Measurements from ENCODE around the gene PALD1.
A peak's percentile ranks its signal among the peaks of the same experiment; 100 is the strongest.

The PALD1 gene

DNA sequence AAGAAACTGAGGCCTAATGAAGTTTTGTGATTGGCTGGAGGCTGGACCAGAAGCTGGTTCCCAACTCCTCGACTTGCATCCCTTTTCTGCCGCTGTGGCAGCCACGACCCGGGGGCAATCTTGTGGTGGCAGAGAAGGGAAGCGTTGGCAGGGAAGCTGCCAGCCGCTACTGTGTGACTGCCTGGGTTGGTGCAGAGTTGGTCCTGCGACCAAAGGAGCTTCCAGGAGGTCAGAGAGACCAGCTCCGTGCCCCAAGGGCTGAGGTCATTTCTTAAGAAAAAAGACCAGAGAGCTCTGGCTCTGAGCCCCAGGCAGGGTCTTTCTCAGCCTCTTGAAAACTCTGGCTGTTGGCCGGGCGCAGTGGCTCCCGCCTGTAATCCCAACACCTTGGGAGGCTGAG lies 76.8 kb downstream of the PALD1 start:
- no peak for DNase-seq (ENCODE audit: low read depth)
- H3K4me3 ChIP-seq (ENCODE audit: low read length) = no peak overlapping the region
- TF ChIP-seq, protein P1, sequence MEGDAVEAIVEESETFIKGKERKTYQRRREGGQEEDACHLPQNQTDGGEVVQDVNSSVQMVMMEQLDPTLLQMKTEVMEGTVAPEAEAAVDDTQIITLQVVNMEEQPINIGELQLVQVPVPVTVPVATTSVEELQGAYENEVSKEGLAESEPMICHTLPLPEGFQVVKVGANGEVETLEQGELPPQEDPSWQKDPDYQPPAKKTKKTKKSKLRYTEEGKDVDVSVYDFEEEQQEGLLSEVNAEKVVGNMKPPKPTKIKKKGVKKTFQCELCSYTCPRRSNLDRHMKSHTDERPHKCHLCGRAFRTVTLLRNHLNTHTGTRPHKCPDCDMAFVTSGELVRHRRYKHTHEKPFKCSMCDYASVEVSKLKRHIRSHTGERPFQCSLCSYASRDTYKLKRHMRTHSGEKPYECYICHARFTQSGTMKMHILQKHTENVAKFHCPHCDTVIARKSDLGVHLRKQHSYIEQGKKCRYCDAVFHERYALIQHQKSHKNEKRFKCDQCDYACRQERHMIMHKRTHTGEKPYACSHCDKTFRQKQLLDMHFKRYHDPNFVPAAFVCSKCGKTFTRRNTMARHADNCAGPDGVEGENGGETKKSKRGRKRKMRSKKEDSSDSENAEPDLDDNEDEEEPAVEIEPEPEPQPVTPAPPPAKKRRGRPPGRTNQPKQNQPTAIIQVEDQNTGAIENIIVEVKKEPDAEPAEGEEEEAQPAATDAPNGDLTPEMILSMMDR (IDR thresholded peaks at IDR 0.05; ENCODE audit: insufficient read depth, low read depth, low read length, missing control alignments) = no peak

DNA sequence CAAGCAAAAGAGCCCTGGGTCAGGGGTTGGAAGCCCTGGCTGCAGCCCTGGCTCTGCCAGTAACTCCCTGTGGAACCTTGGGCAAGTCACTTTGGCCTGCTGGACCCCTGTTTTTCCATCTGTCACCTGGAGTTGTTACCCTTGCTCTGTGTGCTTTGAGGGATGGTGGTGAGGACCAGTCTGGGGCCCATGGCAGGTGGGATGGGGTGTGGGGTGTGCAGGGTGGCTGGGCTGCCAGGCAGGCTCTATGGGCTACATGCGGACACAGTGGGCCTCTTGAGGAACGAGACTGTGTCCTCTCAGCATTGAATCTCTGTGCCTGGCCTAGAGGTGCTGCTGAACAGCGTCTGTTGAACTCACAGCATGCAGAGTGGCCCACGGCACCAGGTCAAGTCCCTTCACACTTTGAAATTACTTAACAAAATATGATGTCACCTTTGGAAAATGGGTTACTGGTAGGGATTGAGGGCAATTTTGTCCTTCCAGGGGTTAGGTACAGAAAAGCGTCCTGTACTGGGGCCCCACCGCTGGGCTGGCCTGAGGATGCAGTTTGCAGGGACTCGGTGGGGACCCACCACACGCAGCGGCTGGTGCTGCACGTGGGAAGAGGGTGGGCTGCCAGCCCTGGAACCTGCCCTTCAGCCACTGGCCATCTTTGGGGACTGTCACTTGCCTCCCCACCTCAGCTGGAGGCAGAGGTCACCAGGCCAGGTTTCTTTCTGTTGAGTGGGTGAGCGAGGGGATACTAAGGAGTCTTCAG lies 78.7 kb downstream of the PALD1 start:
- TF ChIP-seq, protein P1 (IDR thresholded peaks at IDR 0.05; ENCODE audit: insufficient read depth, low read depth, low read length, missing control alignments) = no peak
- no peak overlapping the region for H3K4me3 ChIP-seq (ENCODE audit: low read length)
- no peak for DNase-seq (ENCODE audit: low read depth)

DNA sequence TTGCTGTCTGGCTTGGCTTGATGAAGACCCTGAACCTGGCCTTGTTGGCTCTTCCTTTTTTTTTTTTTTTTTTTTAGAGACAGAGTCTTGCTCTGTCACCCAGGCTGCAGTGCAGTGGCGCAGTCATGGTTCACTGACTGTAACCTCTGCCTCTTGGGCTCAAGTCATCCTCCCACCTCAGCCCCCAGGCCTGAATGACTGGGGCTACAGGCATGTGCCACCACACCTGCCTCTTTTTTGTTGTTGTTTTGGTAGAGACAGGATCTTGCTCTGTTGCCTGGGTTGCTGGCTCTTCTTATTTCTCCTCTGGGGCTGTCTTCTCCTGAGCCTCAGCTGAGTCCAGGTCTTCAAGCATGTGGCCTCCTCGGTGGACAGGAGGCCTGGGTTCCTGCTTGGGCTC lies 79.3 kb downstream of the PALD1 start:
- TF ChIP-seq, protein P1 (IDR thresholded peaks at IDR 0.05; ENCODE audit: insufficient read depth, low read depth, low read length, missing control alignments) = no peak
- H3K4me3 ChIP-seq (ENCODE audit: low read length) = no peak overlapping the region
- DNase-seq (ENCODE audit: low read depth) = no peak

DNA sequence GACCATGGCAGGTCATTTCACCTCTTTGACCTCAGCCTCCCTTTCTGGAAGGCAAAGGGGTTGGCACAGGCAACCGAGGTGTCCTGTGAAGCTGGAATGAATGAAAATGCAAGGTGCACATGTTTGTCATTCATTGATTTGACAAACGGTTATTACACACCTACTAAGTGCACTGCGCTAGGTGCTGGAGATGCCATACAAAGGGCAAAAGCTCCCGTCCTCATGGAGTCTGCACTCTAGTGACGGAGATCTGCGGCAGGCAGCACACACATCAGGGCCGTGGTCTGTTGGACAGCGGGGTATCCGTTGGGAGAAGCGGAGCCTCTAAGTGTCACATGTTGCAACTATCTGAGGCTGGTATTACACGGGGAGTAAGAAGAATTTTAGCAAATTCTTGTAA lies 79.7 kb downstream of the PALD1 start:
- no peak overlapping the region for H3K4me3 ChIP-seq (ENCODE audit: low read length)
- TF ChIP-seq, protein P1 (IDR thresholded peaks at IDR 0.05; ENCODE audit: insufficient read depth, low read depth, low read length, missing control alignments) = no peak
- no peak for DNase-seq (ENCODE audit: low read depth)

DNA sequence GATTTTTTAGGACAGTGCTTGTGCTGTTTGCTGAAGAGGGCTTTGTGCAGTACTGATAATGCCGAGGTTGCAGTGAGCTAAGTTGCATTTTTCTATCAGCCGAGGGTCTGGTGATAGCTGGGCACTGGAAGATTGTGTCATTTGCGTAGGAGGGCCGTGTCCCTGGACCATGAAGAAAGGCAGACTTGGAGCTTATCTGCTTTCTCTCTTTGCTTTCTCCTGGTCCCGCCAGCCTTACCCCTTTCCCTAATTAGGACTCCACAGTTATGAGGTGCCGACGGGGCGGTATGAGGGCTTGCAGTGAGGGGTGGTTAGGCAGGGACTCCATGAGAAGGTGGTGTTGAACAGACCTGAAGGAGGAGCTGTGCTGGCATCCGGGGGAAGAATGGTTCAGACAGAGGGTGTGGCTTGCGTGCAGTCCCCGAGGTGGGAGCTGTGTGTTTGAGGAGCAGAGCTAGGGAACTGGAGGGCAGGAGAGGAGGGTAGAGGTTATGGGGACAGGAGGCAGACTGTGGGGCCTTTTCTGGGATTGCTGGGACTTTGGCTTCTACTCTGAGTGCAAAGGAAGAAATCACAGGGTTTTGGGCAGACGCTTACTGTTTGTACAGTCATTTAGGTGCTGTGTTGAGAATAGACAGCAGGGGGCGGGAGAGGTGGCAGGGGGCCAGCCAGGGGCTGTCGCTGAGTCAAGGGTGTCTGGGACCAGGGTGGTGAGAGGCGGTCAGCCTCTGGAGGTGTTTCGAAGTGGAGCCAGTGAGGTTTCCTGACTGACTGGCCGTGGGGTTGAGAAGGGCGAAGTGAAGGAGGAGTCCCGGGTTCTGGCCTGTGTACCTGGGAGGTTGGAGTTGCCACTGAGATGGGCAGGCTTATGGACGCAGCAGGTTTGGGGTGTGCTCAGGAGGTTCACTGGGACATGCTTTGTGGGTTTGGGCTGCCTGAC lies 80.6 kb downstream of the PALD1 start:
- no peak overlapping the region for H3K4me3 ChIP-seq (ENCODE audit: low read length)
- DNase-seq (ENCODE audit: low read depth) = peak; percentile 53
- TF ChIP-seq, protein P1 (IDR thresholded peaks at IDR 0.05; ENCODE audit: insufficient read depth, low read depth, low read length, missing control alignments) = peak; percentile 52

DNA sequence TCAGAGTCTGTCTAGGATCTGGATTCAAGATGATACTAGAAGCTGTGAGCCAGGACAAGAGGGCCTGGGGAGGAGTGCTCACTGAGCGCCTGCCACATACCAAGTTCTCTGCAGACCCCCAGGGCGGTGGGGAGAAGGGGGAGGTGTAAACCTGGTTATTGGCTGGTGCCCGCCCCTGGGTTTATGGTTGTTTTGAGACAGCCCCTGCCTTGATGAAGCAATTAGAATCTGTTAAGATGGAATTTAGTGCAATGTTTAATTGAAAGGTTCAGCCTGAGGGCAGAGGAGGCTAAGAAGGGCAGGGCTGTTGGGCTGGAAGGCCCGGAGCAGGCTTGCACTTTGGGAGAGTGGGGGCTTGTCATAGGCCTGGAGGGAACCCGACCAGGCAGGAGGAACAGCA lies 81.3 kb downstream of the PALD1 start:
- no peak for DNase-seq (ENCODE audit: low read depth)
- no peak overlapping the region for H3K4me3 ChIP-seq (ENCODE audit: low read length)
- TF ChIP-seq, protein P1 (IDR thresholded peaks at IDR 0.05; ENCODE audit: insufficient read depth, low read depth, low read length, missing control alignments) = no peak

Measured in epithelial cell of esophagus (primary cell).